ENCODE data around the gene KCNJ9.
"Not testable (repeated sequence)": the region's sequence is repeated elsewhere in the genome, so short reads cannot be mapped to it uniquely, and the experiment has no call there.

KCNJ9 gene

DNA sequence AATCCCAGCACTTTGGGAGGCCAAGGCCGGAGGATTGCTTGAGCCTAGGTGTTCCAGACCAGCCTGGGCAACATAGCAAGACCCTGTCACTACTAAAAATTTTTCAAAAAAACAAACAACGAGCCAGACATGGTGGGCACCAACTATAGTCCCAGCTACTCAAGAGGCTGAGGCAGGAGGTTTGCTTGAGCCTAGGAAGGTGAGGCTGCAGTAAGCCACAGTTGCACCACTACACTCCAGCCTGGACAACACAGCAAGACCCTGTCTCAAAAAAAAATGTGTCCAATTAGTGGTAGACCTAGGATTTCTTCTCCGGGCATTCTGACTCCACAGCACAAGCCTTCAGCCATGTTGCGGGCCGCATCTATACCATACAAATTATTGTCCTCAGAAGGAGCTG is 23.8 kb downstream of the KCNJ9 start:
- no peak for DNase-seq

DNA sequence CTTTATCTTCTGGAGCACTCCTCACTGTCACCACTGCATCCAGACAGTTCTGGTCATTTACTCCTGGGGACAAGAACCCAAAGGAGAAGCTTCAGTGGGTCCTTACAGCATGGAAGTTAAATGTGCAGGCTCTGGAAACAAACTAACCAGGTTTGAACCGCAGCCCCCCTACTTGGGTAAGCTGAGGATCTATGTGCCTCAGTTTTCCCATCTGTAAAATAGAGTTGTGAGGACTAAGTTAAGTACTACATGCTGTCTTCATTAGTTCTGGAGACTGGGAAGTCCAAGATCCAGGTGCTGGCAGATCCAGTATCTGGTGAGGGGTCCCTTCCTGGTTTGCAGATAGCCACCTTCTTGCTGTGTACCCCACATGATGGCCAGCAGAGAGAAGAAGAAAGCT is 26.2 kb downstream of the KCNJ9 start:
- no peak for DNase-seq

DNA sequence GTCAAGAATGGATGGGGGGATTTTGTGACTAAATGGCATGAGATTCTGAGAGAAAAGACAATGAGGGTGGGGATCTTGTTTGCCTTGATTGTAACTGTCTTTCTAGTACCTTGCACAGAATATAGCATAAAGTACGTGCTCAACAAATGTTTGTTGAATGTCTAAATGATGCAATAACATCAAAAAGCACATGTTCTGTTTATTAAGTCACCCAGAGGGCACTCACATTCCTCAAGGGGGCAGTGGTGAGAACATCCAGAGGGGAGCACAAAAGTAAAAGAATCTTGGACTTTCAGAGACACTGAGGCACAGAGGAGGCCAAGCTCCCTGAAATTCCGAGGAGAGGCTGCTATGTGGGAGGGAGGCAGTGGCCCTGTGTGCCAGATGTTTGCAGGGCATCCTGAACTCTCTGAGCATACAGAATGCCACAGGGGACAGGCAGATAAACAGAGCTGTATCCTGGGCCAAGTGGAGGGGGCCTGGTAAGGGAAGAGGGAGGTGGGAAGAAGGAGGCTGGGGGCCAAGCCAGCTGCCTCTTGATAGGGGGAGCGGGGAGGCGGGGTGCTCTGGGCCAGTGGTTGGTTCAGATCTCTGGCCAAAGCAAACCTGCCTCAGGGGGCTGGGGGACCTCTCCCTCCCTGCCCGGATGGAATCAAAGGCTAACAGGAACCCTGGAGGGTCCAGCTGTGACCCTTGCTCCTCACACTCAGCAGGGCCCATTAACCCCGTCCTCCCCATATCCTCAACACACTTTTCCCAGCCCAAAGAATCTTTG is 27.7 kb downstream of the KCNJ9 start:
- DNase-seq = no peak

DNA sequence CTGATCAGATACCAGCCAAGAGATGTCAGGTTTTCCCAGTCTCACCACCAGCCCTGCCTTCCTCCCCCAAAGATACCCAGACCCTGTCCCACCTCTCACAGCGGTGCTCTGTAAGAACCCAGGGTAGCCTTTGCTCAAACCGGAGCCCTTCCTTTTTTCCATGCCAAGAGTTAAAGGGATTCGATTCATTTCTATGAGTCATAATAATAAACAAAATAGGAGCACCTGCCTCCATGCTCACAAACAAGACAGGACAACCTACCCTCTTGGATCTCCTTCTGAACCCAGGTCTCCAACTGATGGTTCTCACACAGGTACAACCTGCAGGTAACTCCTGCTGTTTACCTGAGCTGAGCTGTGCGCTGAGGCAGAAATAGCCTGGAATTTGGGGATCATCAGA is 28.3 kb downstream of the KCNJ9 start:
- DNase-seq = no peak

DNA sequence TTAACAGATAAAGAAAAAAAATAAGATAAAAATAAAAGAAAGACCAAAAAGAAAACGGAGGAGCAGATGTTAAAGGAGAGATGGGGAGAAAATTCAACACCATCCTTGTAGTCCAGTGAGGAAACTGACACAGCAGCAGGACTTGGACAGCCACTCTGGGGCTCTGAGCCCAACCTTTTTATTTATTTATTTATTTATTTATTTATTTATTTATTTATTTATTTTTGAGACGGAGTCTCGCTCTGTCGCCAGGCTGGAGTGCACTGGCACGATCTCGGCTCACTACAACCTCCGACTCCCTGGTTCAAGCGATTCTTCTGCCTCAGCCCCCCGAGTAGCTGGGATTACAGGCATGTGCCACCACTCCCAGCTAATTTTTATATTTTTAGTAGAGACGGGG is 30.1 kb downstream of the KCNJ9 start:
- DNase-seq = not testable (repeated sequence)

DNA sequence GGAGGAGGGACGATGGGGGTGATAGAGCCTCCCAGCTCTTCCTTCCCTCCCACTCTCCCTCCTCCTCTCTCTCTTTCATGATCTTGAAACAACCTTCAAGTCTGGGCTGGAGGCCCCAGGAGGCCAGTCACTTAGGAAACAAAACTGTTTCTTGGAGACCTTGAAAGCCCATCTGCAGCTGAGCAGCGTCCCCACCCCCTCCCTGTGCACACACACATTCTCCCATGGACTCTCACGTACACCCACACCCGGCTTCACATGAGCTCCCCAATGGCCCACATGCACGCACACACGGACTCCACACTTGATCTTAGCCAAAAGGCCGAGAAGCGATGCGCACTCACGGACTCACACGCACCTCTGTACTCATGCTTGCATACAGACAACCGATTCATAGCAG is 31.0 kb downstream of the KCNJ9 start:
- no peak for DNase-seq

DNA sequence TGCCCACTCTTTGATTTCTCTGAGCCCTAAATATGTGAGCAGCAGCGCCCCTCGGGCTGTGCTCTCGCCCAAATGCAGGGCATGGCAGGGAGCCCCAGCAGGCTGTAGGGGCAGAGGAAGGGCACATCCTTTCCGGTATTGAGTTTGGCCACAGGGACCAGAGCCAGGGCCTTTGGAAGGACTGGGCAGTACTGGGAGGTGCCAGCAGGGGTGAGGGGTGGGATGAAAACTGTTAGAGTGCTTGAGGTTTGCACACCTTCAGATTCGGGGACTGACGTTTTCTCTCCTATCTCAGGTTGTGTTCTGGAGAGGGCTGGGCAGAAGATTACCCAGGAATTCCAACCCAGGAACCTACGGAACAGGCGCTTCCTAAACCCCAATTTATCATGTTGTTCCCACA is 32.1 kb downstream of the KCNJ9 start:
- DNase-seq = no peak

DNA sequence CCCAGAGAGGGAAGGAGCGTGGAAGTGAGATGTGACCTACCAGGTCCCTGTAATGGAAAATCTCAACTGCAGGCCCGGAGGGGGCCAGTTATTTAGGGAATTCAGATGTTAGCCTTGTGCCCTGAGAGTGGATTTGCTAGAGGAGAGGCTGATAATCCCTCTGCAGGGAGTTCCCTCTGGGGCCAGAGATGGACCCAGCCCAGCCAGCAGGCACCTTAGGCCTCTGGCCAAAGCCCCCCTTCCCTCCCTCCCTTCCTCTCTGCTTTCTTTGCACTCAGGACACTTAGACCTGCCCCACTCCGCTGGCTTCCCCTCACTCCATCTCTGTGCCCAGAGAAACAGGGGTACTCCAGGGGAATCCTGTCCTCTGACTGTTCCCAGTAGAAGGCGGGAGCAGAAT is 32.7 kb downstream of the KCNJ9 start:
- DNase-seq = no peak

DNA sequence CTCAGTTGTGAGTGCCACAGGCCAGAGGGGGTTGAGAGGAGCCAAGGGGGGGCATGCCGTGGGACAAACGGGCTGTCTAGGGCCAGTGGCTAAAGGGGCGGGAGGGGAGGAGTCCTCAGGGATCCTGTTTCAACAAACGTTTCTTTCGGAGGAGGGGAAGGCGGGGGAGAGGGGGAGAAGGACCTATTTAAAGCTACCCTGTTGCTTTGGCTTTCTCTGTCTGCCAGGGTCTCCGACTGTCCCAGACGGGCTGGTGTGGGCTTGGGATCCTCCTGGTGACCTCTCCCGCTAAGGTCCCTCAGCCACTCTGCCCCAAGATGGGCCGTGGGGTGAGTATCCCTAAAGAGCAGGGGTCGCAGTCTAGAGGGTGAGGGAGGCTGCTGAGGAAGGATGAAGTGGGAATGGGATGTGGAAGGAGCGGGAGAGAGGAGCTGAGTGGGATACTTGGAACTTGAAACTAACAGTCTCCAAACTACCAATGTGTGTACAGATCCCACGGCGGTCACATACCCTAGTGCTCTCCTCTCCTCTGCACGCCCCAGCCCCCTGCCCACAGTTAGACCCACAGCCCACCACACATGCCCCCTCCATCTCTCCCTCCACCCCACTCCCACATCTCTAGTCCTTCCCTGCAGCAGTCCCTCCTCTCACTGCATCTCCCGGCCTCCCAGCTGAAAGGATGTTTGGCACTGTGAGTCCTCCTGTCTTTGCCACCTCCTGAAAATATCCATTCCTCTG is 34.4 kb downstream of the KCNJ9 start, which contains the start of gene ATP1A2:
Gene ATP1A2, plus strand, starts transcription at position 215 of the 738 bp plus-strand sequence. Its CDS starts 103 bp downstream, at position 318.
- DNase-seq = no peak

DNA sequence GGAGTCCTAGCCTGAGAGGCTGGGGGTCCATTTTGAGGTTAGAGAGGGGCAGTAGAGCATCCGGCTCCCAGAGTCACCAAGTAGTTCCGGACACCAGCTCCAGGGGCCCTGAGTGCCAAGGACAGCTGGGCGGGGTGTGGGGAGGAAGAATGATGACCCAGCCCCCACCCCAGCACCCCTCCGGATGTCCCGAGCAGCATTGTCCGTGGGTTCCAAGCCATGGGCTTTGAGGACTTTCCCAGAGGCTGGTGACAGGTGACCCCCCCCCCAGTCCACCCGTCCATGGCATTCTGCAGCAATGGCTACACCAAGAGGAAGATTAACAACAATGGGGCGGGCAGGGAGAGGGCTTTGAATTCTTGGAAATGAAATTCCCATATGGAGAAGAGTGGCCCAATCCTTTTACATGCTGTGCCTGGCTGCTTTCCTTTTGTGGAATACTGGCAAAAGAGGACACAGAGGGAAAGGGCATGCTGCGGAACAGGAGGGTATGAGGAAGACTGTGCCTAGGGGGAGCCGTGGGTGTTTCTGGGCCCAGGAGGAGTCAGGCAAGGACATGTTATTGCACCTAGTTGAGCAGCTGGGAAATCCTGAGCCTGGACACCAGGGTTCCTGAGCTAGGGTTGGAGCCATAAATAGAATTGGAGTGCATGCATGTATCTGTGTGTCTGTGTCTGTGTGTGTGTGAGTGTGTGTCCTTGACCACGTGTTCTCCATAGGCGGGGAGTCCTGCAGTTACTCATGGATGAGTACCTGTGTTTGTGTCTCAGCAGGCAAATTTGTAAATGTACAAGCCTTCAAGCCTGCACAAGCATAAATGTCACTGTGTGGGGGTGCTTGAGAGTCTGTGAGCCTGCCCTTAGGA is 35.2 kb downstream of the KCNJ9 start:
- no peak for DNase-seq

DNA sequence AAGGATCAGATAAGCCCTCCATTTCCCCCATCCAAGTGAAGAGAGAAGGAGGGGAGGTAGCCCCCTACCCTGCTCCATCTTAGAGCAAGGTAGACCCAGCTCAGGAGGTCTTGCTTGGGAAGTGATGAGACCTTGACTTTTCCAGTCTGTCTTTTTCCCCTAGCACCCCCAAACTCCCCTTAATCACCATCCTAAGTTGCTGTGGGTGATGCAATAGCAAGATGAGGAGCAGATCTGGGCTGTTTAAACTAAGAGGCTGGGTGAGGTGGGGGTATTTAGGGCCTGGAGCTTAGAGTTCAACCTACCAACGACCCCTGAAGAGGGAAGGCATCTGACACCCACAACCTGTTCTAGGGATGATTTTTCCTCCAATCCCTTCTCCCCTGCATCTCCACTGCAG is 36.0 kb downstream of the KCNJ9 start:
- no peak for DNase-seq

DNA sequence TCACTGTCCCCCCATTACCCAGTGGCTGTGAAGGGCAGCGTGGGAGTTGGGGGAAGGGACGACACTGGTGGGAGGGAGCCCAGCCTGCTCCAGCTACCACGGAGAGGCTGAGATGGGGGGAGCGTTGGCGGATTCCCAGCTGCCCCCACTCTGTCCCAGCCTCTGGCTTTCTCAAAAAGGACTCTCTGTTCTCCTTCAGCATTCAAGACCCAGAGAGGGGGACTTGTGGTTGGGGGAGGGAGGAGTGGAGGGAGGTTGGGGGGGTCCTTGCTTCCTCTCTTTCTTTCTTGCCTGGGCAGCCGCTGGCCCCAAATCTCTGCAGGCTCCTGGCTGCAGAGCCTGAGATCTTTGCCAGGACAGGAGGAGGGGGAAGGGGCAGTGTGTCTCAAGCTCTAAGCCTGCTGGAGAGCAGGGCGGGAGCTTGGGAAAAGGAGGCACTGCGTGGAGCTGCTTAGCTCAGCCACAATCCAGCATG is 36.4 kb downstream of the KCNJ9 start:
- DNase-seq = peak; percentile 16

DNA sequence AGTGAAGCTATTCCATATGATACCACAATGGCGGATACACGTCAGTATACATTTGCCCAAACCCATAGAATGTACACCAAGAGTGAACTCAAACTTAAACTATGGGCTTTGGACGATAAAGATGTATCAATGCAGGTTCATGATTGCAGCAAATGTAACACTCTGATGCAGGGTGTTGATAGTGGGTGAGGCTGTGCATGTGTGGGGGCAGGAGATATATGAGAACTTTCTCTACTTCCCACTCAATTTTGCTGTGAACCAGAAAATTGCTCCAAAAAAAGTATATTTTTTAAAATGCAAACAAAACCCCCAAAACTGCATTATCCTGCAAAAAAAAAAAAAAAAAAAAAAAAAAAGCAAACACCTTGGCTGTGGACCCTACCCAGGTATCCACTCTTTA is 37.6 kb downstream of the KCNJ9 start:
- no peak for DNase-seq

DNA sequence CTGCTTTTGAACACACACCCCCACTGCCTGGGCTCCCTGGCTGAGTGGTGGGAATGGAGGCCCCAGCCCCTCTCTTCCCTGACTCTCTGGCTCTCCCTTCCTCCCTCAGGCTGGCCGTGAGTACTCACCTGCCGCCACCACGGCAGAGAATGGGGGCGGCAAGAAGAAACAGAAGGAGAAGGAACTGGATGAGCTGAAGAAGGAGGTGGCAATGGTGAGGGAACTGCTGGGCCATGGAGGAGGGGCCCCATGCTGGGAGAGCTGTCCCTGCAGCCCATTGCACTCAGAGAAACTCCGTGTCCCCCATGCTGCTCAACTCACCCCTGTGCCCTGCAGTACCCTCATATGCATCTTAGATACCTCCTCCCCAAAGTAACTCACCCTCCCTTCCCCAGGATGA is 39.5 kb downstream of the KCNJ9 start:
- no peak for DNase-seq

DNA sequence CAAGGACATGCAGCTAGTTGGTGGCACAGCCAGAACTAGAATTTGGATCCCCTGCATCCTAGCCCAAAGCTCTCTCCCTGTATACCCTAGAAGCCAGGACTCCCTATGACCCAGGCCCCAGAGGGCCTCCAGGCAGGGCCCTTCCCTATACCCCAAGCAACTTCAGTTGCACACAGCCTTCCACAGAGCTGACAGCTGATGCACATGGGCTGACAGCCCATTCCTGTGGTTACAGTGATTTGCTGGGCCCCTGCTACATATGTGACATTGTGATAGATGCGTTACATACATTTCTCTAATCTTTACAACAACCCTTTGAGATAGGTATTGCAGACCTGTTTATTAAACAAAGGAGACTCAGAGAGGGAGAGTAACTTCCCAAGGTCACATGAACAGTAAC is 40.0 kb downstream of the KCNJ9 start:
- DNase-seq = no peak

DNA sequence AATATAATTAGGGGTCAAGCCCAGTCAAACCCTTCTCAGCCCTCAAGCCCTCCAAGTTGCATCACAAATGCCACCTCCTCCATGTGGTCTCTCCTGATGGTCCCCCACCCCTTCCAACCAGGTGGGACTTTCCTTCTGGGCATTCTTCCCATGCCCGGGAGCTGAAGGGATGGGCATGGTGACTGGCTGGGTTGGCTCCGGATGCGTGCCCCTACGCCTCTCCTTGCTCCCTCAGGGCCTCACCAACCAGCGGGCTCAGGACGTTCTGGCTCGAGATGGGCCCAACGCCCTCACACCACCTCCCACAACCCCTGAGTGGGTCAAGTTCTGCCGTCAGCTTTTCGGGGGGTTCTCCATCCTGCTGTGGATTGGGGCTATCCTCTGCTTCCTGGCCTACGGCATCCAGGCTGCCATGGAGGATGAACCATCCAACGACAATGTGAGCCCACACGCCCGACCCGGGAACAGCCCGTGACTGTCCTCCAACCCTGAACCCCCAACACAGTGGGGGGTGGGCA is 41.7 kb downstream of the KCNJ9 start:
- no peak for DNase-seq

DNA sequence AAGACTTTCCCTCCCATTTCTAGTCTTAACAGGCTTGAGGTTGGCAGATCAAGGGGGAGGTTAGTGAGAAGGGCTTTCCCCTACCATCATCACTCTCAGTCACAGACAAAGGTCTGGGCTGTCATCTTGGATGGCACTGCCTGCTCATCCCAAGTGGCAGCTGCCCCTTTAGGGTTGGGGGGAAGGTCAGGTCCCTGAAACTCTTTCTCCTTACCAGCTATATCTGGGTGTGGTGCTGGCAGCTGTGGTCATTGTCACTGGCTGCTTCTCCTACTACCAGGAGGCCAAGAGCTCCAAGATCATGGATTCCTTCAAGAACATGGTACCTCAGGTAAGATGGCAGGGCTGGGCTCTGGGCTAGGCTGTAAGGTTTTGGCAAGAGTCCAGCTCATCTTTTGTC is 42.4 kb downstream of the KCNJ9 start:
- no peak for DNase-seq

DNA sequence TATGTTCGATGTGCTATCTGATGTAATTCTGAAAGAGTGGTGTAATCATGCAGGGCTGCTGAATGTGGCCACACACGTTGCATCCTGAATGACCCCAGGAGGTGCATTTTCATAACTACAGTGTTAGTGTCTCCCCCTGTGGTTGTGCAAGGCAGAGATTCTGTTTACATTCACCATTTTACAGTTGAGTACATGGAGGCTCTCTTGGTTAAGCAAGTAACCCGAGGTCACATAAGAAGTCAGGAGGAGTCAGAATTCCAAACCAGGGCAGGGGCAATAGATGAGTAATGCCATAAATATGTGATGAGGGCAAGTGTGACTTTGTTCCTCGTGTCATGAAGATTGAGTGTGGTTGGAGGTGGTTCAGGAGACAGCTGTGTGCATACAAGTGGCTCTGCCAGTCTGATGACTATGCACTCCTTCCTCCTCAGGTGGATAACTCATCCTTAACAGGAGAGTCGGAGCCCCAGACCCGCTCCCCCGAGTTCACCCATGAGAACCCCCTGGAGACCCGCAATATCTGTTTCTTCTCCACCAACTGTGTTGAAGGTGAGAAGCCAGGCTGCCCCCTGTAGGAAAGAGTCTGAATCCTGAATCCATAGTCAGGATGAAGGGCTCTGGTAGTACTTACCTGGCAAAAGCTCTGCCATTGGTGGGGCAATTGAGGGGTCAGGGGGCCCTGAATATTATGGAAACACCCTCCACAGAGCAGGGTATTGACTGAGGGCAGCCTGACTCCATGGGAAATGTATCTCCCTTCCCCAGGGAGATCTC is 43.6 kb downstream of the KCNJ9 start:
- no peak for DNase-seq

DNA sequence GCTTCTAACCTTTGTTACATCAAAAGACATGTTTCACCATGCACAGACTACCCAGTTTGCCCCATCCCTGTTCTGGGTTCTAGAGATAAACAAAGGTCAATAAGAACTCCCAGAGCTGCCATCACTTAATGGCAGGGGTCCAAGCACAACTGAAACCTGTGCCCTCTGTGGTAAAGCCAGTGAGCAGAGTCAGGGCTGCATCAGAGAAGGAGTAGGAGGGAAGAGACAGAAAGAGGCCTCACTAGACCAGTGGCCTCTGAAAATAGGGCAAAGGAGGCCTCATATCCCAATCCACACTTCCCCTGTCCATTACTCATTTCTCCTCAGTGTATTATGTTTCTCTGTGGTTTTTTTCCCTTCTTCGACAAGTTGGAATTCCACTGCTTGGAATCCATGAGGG is 44.4 kb downstream of the KCNJ9 start:
- no peak for DNase-seq

DNA sequence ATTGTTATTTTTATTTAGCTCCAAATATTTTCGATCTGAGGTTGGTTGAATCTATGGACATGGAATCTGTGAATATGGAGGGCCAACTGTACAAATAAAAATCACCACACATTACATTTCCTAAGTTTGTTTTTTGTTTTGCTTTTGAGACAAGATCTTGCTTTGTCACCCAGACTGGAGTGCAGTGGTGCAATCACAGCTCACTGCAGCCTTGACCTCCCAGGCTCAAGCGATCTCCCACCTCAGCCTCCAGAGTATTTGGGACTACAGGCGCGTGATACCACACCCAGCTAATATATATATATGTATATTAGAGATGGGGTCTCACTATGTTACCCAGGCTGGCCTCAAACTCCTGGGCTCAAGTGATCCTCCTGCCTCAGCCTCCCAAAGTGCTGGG is 45.0 kb downstream of the KCNJ9 start:
- not testable (repeated sequence) for DNase-seq

DNA sequence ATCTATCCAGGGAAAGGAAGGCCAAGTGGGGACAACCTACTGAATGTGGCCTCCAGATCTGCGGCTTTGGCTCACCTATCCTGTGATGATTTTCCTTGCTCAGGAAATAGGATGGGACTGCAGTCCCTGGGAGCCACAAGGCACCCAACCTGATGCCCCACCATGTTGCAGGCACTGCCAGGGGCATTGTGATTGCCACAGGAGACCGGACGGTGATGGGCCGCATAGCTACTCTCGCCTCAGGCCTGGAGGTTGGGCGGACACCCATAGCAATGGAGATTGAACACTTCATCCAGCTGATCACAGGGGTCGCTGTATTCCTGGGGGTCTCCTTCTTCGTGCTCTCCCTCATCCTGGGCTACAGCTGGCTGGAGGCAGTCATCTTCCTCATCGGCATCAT is 46.0 kb downstream of the KCNJ9 start:
- no peak for DNase-seq

DNA sequence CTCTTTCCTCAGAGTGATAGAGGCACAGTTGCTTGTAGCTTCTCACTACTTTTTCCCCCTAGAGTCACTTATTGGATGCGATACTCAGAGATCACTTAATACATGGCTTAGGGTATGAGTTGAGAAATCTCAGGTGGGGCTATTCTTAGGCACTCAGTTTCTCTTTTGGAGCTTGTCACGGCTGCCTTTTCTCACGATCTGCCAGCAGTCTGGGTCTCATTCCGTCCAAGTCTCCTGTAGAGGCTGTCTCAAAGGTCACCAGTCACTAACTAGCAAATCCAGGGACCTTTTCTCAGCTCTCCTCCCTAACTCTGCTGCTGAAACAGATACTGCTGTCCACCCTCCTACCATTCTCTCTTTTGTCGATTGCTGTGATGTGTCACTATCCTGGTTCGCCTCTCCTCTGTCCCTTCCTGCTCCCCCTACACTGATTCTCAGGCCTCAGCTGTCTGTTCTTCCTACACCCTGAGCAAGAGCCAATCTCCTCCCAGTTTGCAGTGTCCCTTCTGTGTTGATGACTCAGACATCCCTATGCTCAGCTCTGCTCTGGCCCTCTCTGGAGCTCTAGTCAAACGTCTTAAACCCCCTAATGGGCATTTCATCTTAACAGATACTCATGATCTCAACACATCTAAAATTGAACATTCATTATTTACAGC is 46.7 kb downstream of the KCNJ9 start:
- DNase-seq = no peak
